Measurements from ENCODE around the gene C19orf73. TPM values are rescaled to one million over a fixed set of nuclear protein-coding genes. Genes with fewer than 3 reads are reported as not detected.

C19orf73 gene
- total and polyA plus RNA-seq, 9 of the 15 experiments (the other 6 are each of a cell fraction or from before 2014, with no cell fraction given), result 0.08 to 7.4 (median 1.4) TPM

- TF ChIP-seq CTCF (IDR thresholded peaks at IDR 0.05 in 2 of 3, conservative IDR thresholded peaks at IDR 0.05 in 1 of 3; ENCODE audit: insufficient read depth in 2 of 3, low read depth in 1 of 3, low read length in 3 of 3) (peak; percentile 92 to 98 (median 93)), FOXA1 (IDR thresholded peaks at IDR 0.05; ENCODE audit: borderline replicate concordance) (no peak), POLR2H (tag; IDR thresholded peaks at IDR 0.05; ENCODE audit: low read depth) (no peak), NFIC (IDR thresholded peaks at IDR 0.05) (0 out of 2 replicates have a peak, but pooled peaks have one; percentile 3), ZNF507 (tag; conservative IDR thresholded peaks at IDR 0.05) (no peak), IRF9 (tag; IDR thresholded peaks at IDR 0.05) (no peak), CBX1 (IDR thresholded peaks at IDR 0.05; ENCODE audit: low read depth) (no peak)
Observed at GRCh38 chr19:49097453-49098288, 21.3 kb downstream of the C19orf73 start (continued).

All from K562 (cell line).